HL-60 (cell line): ENCODE measurements around the gene SPATA16.

Source experiments
- DNase-seq, 2 experiments: peaks; one replicate each; pipeline ENCODE4 v3.0.0-alpha.2; 2010 to 2020; ENCODE audit warnings: low read depth in 1 of 2, low spot score in 1 of 2
- H3K27ac ChIP-seq: fragments of 250-450 bp; sonication (Bioruptor Pico); replicated peaks from 2 replicates; pipeline ENCODE4 v1.5.1; 2020; ENCODE audit warnings: mild to moderate bottlenecking, moderate library complexity
- H3K27me3 ChIP-seq: fragments of 250-450 bp; sonication (Bioruptor Pico); 2 replicates; pipeline ENCODE4 v1.5.1; 2021; ENCODE audit warnings: mild to moderate bottlenecking, moderate library complexity; ENCODE audit not compliant: insufficient read depth, poor library complexity, severe bottlenecking
- H3K4me3 ChIP-seq: replicated peaks from 2 replicates; pipeline ENCODE4 v1.5.1; 2011; ENCODE audit warnings: mild to moderate bottlenecking, control low read depth, low read length; ENCODE audit not compliant: insufficient read depth
- CTCF ChIP-seq: IDR thresholded peaks from one replicate; pipeline ENCODE4 v1.5.1; 2011; ENCODE audit warnings: low read length, control low read depth, inconsistent platforms; ENCODE audit not compliant: insufficient read depth
- GABPA ChIP-seq: IDR thresholded peaks from 2 replicates; pipeline ENCODE4 v1.6.1; 2012; ENCODE audit warnings: low read depth
- POLR2AphosphoS5 ChIP-seq: IDR thresholded peaks from 2 replicates; pipeline ENCODE4 v1.6.1; 2012; ENCODE audit warnings: low read depth
- REST ChIP-seq: IDR thresholded peaks from 2 replicates; pipeline ENCODE4 v1.6.1; 2012; ENCODE audit warnings: low read depth; ENCODE audit not compliant: insufficient replicate concordance
- SPI1 ChIP-seq: IDR thresholded peaks from 2 replicates; pipeline ENCODE4 v1.6.1; 2012; ENCODE audit warnings: low read depth, mild to moderate bottlenecking, borderline replicate concordance

Gene SPATA16

GRCh38 chr3:173092038-173092437, 49.0 kb downstream of the SPATA16 start:
- DNase-seq = no peak
- TF ChIP-seq POLR2AphosphoS5 = no peak
- no peak for TF ChIP-seq REST
- TF ChIP-seq SPI1 = no peak
- TF ChIP-seq GABPA = no peak
- TF ChIP-seq CTCF = no peak

GRCh38 chr3:173090492-173090891, 50.5 kb downstream of the SPATA16 start:
- H3K27ac ChIP-seq = no peak overlapping the region
- no peaks in the 10 kb centered on the region for H3K27me3 ChIP-seq
- H3K4me3 ChIP-seq = no peak overlapping the region
- no peak for DNase-seq
- TF ChIP-seq CTCF (no peak), REST (no peak), GABPA (no peak)

More at GRCh38 chr3:173092038-173092437, 49.0 kb downstream of the SPATA16 start:
- Histone ChIP-seq H3K27ac (no peak overlapping the region), H3K4me3 (no peak overlapping the region), H3K27me3 (no peaks in the 10 kb centered on the region)

GRCh38 chr3:173089283-173089682, 51.8 kb downstream of the SPATA16 start:
- TF ChIP-seq CTCF = no peak
- no peak for TF ChIP-seq SPI1
- TF ChIP-seq REST = no peak
- no peak for TF ChIP-seq GABPA
- no peak for TF ChIP-seq POLR2AphosphoS5
- H3K27ac ChIP-seq = no peak overlapping the region
- DNase-seq = no peak
- H3K4me3 ChIP-seq = no peak overlapping the region
- H3K27me3 ChIP-seq = no peaks in the 10 kb centered on the region
